SIG-M5 (cell line): ENCODE results near the gene TNFAIP8L2.
A peak's percentile ranks its signal among the peaks of the same experiment; 100 is the strongest.
"Not testable (repeated sequence)": the region's sequence is repeated elsewhere in the genome, so short reads cannot be mapped to it uniquely, and the experiment has no call there.

Experiments used
- DNase-seq: peaks from one replicate; lab custom pipeline; 2025; lab: John Stamatoyannopoulos, UW

TNFAIP8L2 gene

DNA sequence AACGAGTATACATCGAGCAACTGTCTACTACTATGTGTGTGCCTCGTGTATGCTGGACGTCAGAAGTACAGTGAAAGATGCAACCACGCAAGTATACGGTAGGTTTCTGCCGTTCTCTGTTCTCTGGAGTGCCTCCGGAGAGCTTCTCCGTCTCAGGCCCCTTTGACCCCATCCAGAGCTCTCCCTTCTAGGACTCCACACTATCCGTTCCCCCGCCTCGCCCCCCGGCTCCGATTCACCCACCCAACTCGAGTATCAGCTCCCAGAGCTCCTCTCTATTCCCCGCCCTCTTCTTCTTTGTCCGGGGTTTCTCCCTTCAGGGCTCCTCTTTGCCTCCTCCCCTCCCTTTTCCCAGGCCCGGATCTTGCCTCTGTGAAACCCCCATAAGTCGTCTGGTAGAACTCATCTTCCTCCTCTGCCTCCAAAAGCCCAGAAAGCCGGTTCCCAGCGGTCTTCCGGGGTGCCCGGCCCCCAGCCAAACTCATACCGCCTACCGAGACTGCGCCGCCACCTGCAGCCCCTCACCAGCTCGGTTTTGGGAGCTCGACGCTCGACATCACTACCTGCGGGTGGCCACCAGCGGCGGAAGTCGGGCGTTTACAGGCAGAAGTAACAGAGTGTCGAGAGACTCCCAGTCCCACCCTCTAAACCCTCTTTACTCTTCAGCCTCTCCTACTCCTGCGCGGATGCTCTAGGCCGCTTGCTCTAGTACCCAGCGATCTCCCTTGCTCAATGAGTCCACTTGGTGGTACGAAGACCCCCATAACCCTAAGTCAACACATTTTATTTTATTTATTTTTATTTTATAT lies 33.4 kb downstream of the TNFAIP8L2 start, which contains the start of gene VPS72:
Gene VPS72 (minus strand): TSS at position 561 of the 809 bp plus-strand sequence. CDS start 76 bp downstream, at position 485.
- peak; percentile 67 for DNase-seq

- DNase-seq = no peak
Observed at GRCh38 chr1:151192047-151192446, 35.6 kb downstream of the TNFAIP8L2 start.

DNA sequence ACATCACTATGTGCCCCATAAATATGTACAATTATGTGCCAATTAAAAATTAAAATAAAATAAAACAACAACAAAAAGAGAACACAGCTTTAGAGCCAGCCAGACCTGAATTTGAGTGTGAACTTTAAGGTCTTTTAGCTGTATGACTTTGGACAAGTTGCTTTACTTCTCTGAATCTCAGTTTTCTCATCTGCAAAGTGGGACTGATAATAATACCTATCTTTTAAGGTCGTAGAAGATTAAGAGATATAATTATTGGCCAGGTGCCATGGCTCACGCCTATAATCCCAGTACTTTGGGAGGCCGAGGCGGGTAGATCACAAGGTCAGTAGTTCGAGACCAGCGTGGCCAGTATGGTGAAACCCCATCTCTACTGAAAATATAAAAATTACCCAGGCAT lies 36.9 kb downstream of the TNFAIP8L2 start:
- DNase-seq = no peak

GRCh38 chr1:151193856-151194255 lies 37.4 kb downstream of the TNFAIP8L2 start:
- DNase-seq = no peak

DNA sequence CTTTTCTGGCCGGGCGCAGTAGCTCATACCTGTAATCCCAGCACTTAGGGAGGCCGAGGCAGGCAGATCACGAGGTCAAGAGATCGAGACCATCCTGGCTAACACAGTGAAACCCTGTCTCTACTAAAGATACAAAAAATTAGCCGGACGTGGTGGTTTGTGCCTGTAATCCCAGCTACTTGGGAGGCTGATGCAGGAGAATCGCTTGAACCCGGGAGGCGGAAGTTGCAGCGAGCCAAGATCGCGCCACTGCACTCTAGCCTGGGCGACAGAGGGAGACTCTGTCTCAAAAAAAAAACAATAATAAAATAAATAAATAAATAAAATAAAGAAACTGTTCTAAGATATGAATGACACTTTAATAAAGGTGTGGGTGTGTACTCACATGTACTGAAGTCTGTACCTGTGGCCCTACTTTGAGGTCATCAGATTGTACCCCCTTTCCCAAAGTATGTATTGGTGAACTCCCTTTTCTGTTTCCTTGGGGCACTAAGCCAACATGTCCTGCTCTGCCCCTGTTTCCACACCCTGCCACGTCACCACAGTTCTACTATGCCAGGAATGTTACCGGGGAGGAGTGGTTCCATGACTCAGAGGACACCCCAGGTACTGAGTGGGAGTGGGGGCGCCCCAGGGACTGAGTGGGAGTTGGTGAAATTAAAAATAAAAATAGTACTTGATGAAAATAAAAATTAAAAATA lies 38.6 kb downstream of the TNFAIP8L2 start:
- DNase-seq = not testable (repeated sequence)

GRCh38 chr1:151196292-151196800 lies 39.9 kb downstream of the TNFAIP8L2 start:
- peak; percentile 54 for DNase-seq

- DNase-seq = no peak
Observed at GRCh38 chr1:151197863-151198253, 41.4 kb downstream of the TNFAIP8L2 start.

- peak; percentile 70 for DNase-seq
Observed at GRCh38 chr1:151198254-151199127, 42.0 kb downstream of the TNFAIP8L2 start, which contains the start of gene PIP5K1A. PIP5K1A (plus strand) TSS chr1:151198552; CDS start chr1:151198997, 445 bp downstream.

- DNase-seq = no peak
Observed at GRCh38 chr1:151199873-151200581, 43.6 kb downstream of the TNFAIP8L2 start.

DNA sequence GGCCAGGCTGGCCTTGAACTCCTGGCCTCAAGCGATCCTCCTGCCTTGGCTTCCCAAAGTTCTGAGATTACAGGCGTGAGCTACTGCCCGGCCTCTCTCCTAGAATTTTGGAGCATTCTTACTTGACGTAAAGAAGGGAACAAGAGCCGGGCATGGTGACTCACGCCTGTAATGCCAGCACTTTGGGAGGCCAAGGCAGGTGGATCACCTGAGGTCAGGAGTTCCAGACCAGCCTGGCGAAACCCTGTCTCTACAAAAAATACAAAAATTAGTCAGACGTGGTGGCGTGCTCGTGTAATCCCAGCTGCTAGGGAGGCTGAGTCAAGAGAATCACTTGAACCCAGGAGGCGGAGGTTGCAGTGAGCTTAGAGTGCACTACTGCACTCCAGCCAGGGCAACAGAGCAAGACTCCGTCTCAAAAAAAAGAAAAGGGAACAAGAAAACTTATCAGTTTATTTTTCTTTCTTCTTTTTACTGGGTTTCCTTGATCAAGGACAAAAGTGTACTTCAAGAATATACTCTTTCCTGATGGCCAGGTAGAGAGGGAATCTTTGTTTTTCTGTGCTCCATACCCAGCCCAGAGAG lies 49.0 kb downstream of the TNFAIP8L2 start:
- DNase-seq = not testable (repeated sequence)
